Measurements from ENCODE around the gene RFX7. TPM values are rescaled to one million over a fixed set of nuclear protein-coding genes. Genes with fewer than 3 reads are reported as not detected.

The RFX7 gene
- total RNA-seq, 1 experiment from 2014 or later, result 43.4 TPM

GRCh38 chr15:56222302-56222701 is 21.4 kb downstream of the RFX7 start:
- peaks cover 36 to 56% of the 10 kb centered on the region in 2 experiments for H3K9me3 Mint-ChIP-seq
- Histone ChIP-seq H2BK5ac (ENCODE audit: insufficient read length, low read length) (no peak overlapping the region), H2BK120ac (ENCODE audit: low read depth, low read length, poor library complexity, severe bottlenecking) (no peak overlapping the region), H3K9me3 (ENCODE audit: control insufficient read depth, low read depth, low read length) (peaks cover 7% of the 10 kb centered on the region), H4K20me1 (ENCODE audit: control insufficient read depth, insufficient read depth, insufficient read length) (no peaks in the 10 kb centered on the region), H2AK5ac (ENCODE audit: insufficient read length, low read length) (no peak overlapping the region), H3K18ac (ENCODE audit: insufficient read length, low read depth, low read length) (no peak overlapping the region), H4K8ac (replicated peaks; ENCODE audit: insufficient read length, low read depth, low read length) (no peak overlapping the region), H3K79me2 (ENCODE audit: insufficient read depth, low read length) (peaks cover 9% of the 10 kb centered on the region; the same call in 1 of the 2 replicates), H3K14ac (ENCODE audit: insufficient read depth, low read length) (no peak overlapping the region), H3K4me1 (ENCODE audit: insufficient read depth, low read length) (no peaks in the 10 kb centered on the region), H3K9ac (ENCODE audit: extremely low read depth, insufficient read length, low read length) (no peak overlapping the region), H3K23ac (ENCODE audit: insufficient read length, low read depth, low read length) (no peak overlapping the region), H2BK15ac (ENCODE audit: low read depth, low read length) (no peak overlapping the region), H3K27ac (ENCODE audit: insufficient read length, low read depth, low read length) (no peak overlapping the region), H3K79me1 (ENCODE audit: insufficient read depth, low read depth, low read length, poor library complexity, severe bottlenecking) (peaks cover 3% of the 10 kb centered on the region), H3K56ac (ENCODE audit: insufficient read length, low read depth, low read length) (no peak overlapping the region), H2BK12ac (ENCODE audit: insufficient read length, low read depth, low read length) (no peak overlapping the region), H3K4ac (ENCODE audit: low read depth, low read length) (no peak overlapping the region), H3K4me2 (ENCODE audit: insufficient read depth, insufficient read length, low read length) (no peak overlapping the region), H3T11ph (ENCODE audit: low read length) (no peak overlapping the region), H4K5ac (ENCODE audit: insufficient read length, low read depth, low read length) (no peak overlapping the region), H2BK20ac (ENCODE audit: low read depth, low read length, poor library complexity, severe bottlenecking) (no peak overlapping the region), H3K27me3 (ENCODE audit: insufficient read depth, low read length) (no peaks in the 10 kb centered on the region), H3K23me2 (ENCODE audit: insufficient read length, low read depth, low read length, poor library complexity, severe bottlenecking) (no peaks in the 10 kb centered on the region), H4K91ac (ENCODE audit: insufficient read length, low read depth, low read length) (no peak overlapping the region), H2AFZ (ENCODE audit: low read length) (no peak overlapping the region)
- H3K4me1 Mint-ChIP-seq, result peaks cover 16 to 18% of the 10 kb centered on the region in 2 experiments
- no peak overlapping the region for H3K4me3 Mint-ChIP-seq
- H3K36me3 Mint-ChIP-seq (ENCODE audit: insufficient read depth in 1 of 3, low read depth in 3 of 3), result peaks cover 33 to 58% (median 57%) of the 10 kb centered on the region in 3 experiments
- no peaks in the 10 kb centered on the region for H3K27me3 Mint-ChIP-seq (ENCODE audit: low read depth)
- TF ChIP-seq CTCF (conservative IDR thresholded peaks at IDR 0.05), result no peak
- no peak overlapping the region for H3K27ac Mint-ChIP-seq
- WGBS (ENCODE audit: extremely low coverage, insufficient read length, low lambda C conversion rate), result no CpG with 5 or more reads among the region's 3 CpGs
- DNase-seq, result no peak

All from H9 (cell line).